ENCODE data around the gene OR13C3. TPM values are rescaled to one million over a fixed set of nuclear protein-coding genes. Genes with fewer than 3 reads are reported as not detected.
"Not testable (repeated sequence)": the region's sequence is repeated elsewhere in the genome, so short reads cannot be mapped to it uniquely, and the experiment has no call there.

OR13C3 gene
- total RNA-seq, 4 donors from 2014 or later: not detected

GRCh38 chr9:104544644-104545043, 8.0 kb upstream of the OR13C3 start:
- 95% methylated on average over 4 of the region's 4 CpGs for WGBS

DNA sequence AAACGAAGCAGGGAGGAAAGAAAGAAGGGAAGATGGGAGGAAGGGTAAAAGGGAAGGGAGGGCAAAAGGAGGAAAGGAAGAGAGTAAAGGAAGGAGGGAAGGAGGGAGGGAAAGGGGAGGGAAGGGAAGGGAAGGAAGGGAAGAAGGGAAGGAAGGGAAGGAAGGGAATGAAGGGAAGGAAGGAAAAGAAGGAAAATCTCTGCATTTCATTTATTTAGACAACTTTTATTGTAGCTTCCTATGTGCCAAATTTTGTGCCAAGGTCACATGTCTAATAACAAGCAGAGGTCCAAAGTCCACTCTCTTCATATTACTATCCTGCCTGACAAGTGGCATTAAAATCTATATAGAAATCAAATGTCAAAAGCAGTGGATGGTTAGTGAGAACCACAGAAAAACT, 2.6 kb upstream of the OR13C3 start:
- DNase-seq (ENCODE audit: low spot score in 2 of 2): no peak

More at GRCh38 chr9:104544644-104545043, 8.0 kb upstream of the OR13C3 start:
- TF ChIP-seq POLR2AphosphoS5 (IDR thresholded peaks at IDR 0.05) (no peak), EP300 (IDR thresholded peaks at IDR 0.05) (no peak), POLR2A (IDR thresholded peaks at IDR 0.05) (no peak)
- TF ChIP-seq, protein P1, sequence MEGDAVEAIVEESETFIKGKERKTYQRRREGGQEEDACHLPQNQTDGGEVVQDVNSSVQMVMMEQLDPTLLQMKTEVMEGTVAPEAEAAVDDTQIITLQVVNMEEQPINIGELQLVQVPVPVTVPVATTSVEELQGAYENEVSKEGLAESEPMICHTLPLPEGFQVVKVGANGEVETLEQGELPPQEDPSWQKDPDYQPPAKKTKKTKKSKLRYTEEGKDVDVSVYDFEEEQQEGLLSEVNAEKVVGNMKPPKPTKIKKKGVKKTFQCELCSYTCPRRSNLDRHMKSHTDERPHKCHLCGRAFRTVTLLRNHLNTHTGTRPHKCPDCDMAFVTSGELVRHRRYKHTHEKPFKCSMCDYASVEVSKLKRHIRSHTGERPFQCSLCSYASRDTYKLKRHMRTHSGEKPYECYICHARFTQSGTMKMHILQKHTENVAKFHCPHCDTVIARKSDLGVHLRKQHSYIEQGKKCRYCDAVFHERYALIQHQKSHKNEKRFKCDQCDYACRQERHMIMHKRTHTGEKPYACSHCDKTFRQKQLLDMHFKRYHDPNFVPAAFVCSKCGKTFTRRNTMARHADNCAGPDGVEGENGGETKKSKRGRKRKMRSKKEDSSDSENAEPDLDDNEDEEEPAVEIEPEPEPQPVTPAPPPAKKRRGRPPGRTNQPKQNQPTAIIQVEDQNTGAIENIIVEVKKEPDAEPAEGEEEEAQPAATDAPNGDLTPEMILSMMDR (IDR thresholded peaks at IDR 0.05): no peak
- Histone ChIP-seq H3K27me3 (no peaks in the 10 kb centered on the region), H3K9me3 (no peaks in the 10 kb centered on the region), H3K36me3 (no peaks in the 10 kb centered on the region), H3K4me3 (no peak overlapping the region), H3K4me1 (no peaks in the 10 kb centered on the region), H3K27ac (no peak overlapping the region)
- no peak for DNase-seq (ENCODE audit: low spot score in 2 of 2)

DNA sequence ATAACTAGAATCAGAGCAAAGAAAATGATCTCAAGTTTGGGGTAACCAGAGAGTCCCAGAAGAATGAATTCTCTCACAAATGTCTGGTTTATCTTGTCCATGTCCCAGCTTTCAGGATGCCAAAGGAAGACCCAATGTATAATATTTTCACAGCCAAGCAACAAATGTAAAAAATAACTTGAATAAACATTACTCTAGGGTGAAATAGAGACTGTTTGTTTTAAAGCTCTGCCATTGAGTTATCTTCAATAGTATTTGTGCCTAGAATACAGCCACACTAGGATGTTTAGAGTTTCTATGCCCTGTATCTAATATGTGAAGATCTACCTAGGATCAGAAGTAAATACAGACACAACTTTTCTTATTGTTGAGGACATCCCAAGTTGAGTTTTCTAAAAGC, 9.5 kb downstream of the OR13C3 start, which contains the start of gene OR13C4:
OR13C4 (minus strand) TSS at position 101 of the 400 bp plus-strand sequence; CDS start at position 101, 0 bp downstream.
- Histone ChIP-seq H3K27ac (no peak within 1 kb of the TSS), H3K9me3 (no peaks in the 10 kb centered on the region), H3K4me1 (no peaks in the 10 kb centered on the region), H3K4me3 (no peak within 1 kb of the TSS), H3K36me3 (no peaks in the 10 kb centered on the region), H3K27me3 (no peaks in the 10 kb centered on the region)
- no peak for DNase-seq (ENCODE audit: low spot score in 2 of 2)
- TF ChIP-seq EP300 (IDR thresholded peaks at IDR 0.05) (no peak), POLR2AphosphoS5 (IDR thresholded peaks at IDR 0.05) (no peak), POLR2A (IDR thresholded peaks at IDR 0.05) (no peak)
- TF ChIP-seq, protein P1 (IDR thresholded peaks at IDR 0.05): no peak

More for the DNA sequence above, 2.6 kb upstream of the OR13C3 start:
- H3K9me3 ChIP-seq: no peaks in the 10 kb centered on the region
- H3K27ac ChIP-seq: no peak overlapping the region
- 58% methylated on average over 1 of the region's 1 CpG for WGBS
- H3K4me1 ChIP-seq: no peaks in the 10 kb centered on the region
- H3K36me3 ChIP-seq: no peaks in the 10 kb centered on the region
- no peak for TF ChIP-seq EP300 (IDR thresholded peaks at IDR 0.05)
- no peak for TF ChIP-seq POLR2AphosphoS5 (IDR thresholded peaks at IDR 0.05)
- TF ChIP-seq, protein P1 (IDR thresholded peaks at IDR 0.05): no peak
- TF ChIP-seq POLR2A (IDR thresholded peaks at IDR 0.05): no peak
- no peak overlapping the region for H3K4me3 ChIP-seq
- no peaks in the 10 kb centered on the region for H3K27me3 ChIP-seq

- H3K4me1 ChIP-seq, H3K9me3 ChIP-seq: not testable (repeated sequence)
- 91% methylated on average over 10 of the region's 10 CpGs for WGBS
These were observed 16.4 kb downstream of the OR13C3 start for GRCh38 chr9:104520241-104520640.

GRCh38 chr9:104514901-104515300, 21.8 kb downstream of the OR13C3 start:
- no peak for TF ChIP-seq EP300 (IDR thresholded peaks at IDR 0.05)
- no peak for TF ChIP-seq POLR2A (IDR thresholded peaks at IDR 0.05)
- TF ChIP-seq POLR2AphosphoS5 (IDR thresholded peaks at IDR 0.05): no peak
- TF ChIP-seq, protein P1 (IDR thresholded peaks at IDR 0.05): no peak
- Histone ChIP-seq H3K9me3 (no peaks in the 10 kb centered on the region), H3K4me1 (no peaks in the 10 kb centered on the region), H3K27ac (no peak overlapping the region), H3K27me3 (no peaks in the 10 kb centered on the region), H3K36me3 (no peaks in the 10 kb centered on the region), H3K4me3 (no peak overlapping the region)
- WGBS: 79% methylated on average over 5 of the region's 5 CpGs
- no peak for DNase-seq (ENCODE audit: low spot score in 2 of 2)

More at GRCh38 chr9:104520241-104520640, 16.4 kb downstream of the OR13C3 start:
- H3K4me3 ChIP-seq; H3K27ac ChIP-seq; DNase-seq (ENCODE audit: low spot score in 2 of 2); H3K36me3 ChIP-seq; H3K27me3 ChIP-seq: not testable (repeated sequence)

GRCh38 chr9:104506565-104506964, 30.1 kb downstream of the OR13C3 start:
- H3K4me1 ChIP-seq: no peaks in the 10 kb centered on the region
- H3K27me3 ChIP-seq: no peaks in the 10 kb centered on the region
- H3K36me3 ChIP-seq: no peaks in the 10 kb centered on the region
- DNase-seq (ENCODE audit: low spot score in 2 of 2): no peak
- no peak overlapping the region for H3K27ac ChIP-seq
- no peaks in the 10 kb centered on the region for H3K9me3 ChIP-seq
- no peak overlapping the region for H3K4me3 ChIP-seq
- TF ChIP-seq POLR2AphosphoS5 (IDR thresholded peaks at IDR 0.05) (no peak), POLR2A (IDR thresholded peaks at IDR 0.05) (no peak), EP300 (IDR thresholded peaks at IDR 0.05) (no peak)
- TF ChIP-seq, protein P1 (IDR thresholded peaks at IDR 0.05): no peak
